GM18507 (cell line): ENCODE measurements around the gene ACSS1.

Experiments
- DNase-seq: peaks from one replicate; pipeline ENCODE4 v3.0.0; 2011; ENCODE audit warnings: low read depth; ENCODE audit not compliant: insufficient read length; ENCODE audit errors: extremely low spot score
- FAIRE-seq: peaks from 2 replicates; lab custom pipeline; 2011; peaks lifted over from hg19 to GRCh38; lab: Jason Lieb, UNC

The ACSS1 gene

DNA sequence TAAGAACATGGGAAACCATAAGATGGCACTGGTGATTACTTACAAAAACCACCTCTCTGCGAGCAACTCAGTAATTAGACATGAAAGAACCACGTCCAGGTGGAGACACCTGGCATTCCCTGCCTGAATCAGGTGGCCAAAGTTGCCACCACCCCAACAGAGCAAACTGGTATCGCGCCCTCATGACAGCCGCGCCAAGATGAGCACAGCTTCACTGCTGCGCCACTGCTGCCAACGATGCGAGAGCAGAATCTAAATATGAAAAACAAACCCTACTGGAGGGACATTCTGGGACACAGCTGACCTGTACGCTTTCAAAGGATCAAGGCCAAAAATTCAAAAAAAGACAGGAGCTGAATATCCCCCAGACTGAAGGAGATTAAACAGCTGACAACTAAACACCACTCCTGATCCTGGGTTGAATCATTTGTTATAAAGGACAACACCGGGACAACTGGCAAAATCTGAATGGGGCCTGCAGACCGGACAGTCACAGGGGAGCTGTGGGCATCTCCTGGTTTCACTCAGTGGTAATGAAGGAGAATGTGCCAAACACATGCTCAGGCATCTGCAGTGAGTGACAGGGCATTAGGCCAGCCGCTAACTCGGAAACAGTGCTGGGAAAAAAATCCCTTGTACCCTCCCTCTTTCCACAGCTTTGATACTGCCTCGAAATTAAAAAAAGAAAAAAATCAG lies 91.5 kb downstream of the ACSS1 start:
- FAIRE-seq (no peak), DNase-seq (no peak)

DNA sequence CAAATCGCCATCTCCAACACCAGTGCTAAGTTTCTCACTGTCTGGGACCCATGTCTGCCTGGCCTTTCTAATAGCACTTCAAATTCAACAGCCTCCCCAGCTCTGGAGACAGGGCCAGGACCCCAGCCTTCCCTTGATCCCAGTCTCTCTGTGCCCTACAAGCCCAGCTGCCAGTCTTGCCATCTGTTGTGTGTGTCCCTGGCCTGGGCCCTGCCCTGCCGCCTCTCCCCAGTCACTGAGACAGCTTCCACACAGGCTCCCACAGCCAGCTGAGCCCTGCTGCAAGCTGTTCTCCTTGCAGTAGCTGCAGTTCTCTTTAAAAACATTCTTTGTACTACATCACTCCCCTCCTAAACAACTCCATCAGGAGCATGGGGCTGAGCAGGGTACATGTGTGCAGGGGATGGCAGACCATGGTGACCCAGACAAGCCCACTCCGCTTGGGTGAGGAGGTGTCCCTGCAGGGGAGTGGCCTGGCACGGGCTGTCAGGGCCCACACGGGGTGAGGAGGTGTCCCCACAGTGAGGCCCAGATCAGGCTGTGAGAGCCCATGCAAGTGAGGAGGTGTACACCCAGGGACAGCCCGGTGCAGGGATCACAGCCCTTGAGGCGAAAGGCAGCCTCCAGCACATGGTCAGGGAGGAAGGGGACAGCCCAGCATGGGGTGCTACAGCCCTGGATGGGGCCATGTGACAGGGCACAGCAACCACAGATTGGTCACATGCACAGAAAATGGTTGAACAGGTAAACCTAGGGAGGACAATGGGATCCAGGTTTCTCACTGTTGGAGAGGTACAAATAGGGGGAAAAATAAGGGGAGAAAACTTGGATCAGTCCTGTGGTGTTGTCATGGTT lies 92.6 kb downstream of the ACSS1 start:
- no peak for FAIRE-seq
- no peak for DNase-seq

DNA sequence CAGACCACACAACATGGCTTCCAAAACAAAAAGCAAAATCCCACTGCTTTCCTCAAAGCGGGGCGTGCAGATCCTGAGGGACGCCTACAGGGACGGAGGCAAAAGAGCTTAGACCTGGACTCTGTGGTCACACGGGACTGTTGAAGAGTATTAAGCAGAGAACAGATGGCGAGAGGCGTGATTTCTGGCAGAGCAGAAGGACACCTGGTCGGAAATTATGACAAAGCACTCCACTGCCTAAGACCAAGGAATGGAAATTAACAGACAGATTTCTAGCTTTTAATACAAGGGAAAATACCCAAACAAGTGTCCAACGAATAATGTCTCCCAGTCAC lies 93.5 kb downstream of the ACSS1 start:
- no peak for DNase-seq
- no peak for FAIRE-seq

DNA sequence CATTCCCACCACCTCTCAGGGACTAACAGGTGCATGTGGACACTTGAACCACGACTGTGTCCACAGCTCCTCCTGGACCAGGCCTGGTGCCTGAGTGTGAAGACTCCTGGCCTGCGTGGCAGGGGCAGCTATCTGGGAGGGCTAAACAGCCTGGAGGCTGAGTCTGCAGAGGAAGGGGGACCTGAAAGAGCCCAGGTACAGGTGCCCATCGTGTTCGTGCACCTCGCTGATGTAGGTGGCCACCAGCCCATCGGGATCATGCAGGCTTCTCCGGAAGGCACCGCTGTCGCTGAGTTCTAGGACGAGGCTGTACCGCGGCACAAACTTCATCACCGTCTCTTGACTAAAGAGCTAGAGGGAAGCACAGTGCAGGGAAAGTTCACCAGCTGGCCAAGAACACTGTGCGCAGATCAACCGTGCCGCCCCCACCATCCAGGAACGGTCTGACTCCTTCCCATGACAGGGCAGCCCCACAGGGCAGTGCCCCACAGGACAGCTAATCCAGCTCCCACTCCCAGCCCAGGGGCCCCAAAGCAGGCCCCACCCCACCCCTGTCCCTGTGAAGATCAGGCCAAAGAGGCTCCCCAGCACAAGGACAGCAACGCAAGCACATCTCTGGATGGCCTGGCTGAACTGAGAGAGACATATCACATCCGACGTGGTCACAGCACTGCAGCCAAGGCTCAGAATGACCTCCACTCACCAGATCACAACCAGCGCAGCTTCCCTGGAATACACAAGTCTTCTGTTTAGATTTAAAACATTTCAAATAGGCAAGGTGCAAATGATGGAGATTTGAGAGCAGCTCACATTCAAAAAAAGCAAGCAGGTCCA lies 94.0 kb downstream of the ACSS1 start:
- FAIRE-seq, result no peak
- no peak for DNase-seq

DNA sequence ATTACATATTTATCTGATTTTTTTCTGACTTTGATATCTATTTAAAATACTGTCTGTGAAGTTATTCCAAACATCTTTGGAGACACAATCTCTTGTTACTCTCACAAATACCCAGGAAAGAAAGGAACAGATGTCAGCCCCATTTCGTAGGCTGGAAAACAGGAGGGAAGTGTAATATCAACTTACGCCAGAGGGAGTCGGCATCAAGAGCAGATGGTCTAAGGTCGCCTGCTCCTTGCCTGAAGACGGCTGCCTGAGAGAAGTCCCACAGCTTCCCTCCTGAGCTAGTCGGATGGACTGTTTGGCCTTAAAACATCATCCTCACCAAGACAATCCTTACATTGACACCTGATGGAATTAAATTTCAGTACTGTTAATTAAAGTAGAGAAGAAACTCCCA lies 95.4 kb downstream of the ACSS1 start:
- no peak for DNase-seq
- FAIRE-seq, result no peak

DNA sequence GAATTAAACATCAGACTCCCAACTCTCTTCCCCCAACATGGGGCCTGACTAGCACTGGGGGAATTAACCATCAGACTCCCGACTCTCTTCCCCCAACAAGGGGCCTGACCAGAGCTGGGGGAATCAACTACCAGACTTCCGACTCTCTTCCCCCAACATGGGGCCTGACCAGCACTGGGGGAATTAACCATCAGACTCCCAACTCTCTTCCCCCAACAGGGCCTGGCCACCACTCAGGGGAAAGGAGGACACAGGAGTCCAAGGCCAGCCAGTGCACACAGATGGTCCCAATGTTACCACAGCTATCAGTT lies 95.8 kb downstream of the ACSS1 start:
- FAIRE-seq, result no peak
- no peak for DNase-seq

DNA sequence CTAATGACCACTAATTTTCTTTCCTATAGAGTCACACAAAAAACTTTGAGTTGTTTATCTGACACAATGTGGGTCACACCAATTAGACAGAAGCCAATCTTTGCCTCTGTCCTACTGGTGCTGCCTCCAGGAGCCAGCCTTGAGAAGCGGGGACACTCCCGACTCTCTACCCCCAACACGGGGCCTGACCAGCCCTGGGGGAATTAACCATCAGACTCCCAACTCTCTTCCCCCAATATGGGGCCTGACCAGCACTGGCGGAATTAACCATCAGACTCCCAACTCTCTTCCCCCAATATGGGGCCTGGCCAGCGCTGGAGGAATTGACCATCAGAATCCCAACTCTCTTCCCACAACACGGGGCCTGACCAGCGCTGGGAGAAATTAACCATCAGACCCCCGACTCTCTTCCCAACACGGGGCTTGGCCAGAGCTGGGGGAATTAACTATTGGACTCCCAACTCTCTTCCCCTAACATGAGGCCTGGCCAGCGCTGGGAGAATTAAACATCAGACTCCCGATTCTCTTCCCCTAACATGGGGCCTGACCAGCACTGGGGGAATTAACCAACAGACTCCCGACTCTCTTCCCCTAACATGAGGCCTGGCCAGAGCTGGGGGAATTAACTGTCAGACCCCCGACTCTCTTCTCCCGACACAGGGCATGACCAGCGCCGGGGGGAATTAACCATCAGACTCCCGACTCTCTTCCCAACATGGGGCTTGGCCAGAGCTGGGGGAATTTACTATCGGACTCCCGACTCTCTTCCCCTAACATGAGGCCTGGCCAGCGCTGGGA lies 96.4 kb downstream of the ACSS1 start:
- FAIRE-seq (no peak), DNase-seq (no peak)

DNA sequence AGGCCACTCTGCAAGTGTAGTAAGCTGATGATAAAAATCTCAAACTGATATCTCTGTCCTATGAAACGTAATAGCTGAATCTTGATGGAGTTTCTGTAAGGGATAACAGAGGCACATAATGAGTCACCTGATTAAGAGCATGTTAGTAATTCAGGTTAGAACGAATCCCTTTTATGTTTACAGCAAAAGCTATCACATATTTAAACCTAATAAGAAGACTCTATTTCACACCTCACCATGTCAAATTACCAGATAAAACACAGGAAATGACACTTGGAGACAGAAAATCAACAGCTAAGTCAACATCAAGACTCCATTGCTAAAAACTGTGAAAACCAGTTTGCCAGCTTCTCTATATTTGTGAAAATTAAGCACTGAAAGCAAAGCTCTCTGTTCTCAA lies 97.1 kb downstream of the ACSS1 start:
- DNase-seq (no peak), FAIRE-seq (no peak)

DNA sequence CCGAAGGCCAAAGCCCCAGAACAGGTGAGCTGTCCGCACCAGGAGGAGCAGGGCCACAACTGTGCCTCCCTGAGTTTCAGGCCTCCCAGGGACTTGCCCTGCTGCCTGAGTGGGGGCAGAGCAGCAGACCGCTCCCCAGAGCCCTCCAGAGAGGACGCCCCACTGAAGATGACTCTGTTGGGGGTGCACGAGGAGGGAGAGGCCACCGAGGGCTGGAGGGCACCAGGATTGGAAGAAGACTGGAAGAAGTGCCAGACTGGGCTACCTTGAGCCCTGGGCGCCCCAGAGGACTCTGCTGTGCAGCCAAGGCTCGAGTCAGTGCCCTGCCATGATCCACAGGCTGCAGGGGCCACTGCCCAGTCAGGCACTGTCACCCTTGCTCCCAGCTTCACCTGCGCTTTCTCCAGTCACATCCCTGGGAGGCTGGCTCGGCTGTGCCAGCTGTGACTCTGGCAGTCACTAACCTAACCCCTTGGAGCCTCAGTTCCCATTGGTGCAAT lies 97.6 kb downstream of the ACSS1 start:
- FAIRE-seq, result no peak
- no peak for DNase-seq

DNA sequence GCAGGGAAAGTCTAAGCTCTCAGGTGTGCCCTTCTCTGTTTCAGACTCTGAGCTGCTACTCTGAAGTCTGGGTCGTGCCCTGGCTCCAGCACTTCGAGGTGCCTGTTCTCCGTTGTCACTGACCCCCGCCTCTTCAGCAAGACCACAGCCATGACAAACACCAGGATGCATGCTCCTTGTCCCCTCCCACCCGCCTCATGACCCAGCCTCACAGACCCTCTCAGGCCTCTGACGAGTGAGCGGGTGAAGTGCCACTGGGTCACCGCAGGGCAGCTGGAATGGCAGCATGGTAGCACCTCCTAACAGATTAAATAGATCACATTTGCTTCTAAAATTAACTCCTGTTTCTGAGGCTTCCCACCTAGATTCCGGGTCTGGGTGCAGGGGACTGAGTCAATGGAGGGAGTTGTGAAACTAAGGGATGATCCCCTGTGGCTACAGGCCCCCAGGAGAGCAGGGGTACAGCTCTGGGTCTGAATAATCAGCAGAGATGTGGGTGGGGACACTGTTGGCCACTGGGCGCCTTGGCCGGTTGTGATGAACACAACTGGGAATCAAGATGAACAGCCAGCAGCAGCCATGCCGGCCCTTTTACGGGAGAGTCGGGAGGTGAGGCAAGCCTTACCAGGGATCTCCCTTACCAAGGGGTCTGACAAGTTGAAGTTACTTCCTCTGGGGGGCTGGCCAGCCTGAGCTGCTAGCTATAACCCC lies 98.2 kb downstream of the ACSS1 start:
- DNase-seq (no peak), FAIRE-seq (no peak)

DNA sequence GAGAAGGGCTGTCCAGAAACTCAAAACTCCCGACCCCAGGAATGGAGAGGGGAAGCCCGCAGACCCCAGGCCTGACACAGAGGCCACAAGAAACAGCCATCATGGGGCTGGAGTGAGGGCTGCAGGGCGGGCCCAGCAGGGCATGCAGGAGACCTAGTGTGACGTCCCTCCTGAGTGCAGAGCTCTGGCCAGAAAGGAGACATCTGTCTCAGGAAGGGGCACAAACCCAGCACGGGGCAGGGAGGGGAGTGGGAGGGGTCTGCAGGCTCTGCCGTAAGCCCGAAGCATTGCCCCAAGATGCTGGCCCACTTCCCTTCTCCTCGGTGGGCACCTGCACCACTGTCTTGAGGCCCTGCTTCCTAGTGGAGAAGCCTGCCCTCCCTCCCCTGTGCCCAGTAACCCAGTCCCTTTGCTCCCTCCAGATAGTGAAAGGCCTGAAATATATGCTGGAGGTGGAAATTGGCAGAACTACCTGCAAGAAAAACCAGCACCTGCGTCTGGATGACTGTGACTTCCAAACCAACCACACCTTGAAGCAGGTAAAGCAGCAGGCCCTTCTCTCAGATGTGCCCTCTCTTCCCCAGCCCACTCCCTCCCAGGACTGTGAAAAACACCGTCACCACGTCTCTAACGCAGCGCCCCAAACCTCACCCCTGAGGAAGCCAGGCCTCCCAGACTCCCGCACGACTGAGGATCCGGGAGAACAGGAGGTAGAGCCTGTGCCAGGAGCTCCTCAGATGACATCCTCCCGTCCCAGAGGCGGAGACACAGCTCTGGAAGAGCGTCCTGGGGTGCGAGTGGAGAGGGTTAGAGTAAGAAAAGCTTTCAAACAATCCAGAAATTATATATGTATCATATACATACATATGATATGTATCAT lies 99.2 kb downstream of the ACSS1 start:
- DNase-seq (no peak), FAIRE-seq (no peak)

DNA sequence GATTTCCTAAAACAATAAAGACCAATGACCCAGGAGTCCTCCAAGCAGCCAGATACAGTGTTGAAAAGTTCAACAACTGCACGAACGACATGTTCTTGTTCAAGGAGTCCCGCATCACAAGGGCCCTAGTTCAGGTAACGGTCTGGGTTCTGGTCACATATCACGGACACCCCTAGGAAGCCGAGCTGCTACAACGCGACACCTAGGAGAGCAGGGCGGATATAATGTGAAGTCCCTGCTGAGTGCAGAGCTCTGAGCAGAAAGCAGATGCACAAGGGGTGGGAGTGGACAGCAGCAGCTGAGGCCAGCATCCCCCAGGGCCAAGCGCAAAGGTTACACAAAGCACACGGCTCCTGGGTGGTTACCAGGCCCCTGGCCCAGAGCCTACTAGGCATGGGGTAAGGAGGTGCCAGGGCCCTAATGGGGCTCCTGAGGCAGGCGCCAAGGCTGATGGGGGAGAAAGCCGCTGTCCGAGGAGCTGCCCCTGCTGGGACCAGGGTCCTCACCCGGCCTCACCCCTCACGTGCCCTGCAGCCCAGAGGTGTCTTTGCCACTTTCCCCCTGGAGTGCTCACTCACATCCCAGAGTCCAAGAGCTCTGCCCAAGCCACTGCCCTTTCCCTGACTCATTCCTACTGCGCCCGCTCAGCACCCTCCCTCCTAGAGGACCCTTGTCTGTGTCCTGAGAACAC lies 100.5 kb downstream of the ACSS1 start:
- no peak for DNase-seq
- no peak for FAIRE-seq
